Hepatocyte (in vitro differentiated cells): ENCODE results near the gene ZNF792.

Experiments
- CTCF ChIP-seq: fragments of 200-600 bp; sonication (generic); IDR thresholded peaks from 2 replicates; pipeline ENCODE4 v1.5.1; 2016; ENCODE audit warnings: antibody characterized with exemption, mild to moderate bottlenecking; ENCODE audit not compliant: poor library complexity
- EZH2phosphoT487 ChIP-seq: fragments of 200-600 bp; sonication (generic); IDR thresholded peaks from one replicate; pipeline ENCODE4 v1.6.1; 2018; ENCODE audit warnings: antibody characterized with exemption, mild to moderate bottlenecking, low read depth, moderate library complexity; ENCODE audit not compliant: unreplicated experiment, severe bottlenecking

GRCh38 chr19:34985249-34986022 is 21.4 kb upstream of the ZNF792 start:
- no peak for TF ChIP-seq CTCF
- TF ChIP-seq EZH2phosphoT487 = no peak
